OCI-LY7 (cell line): ENCODE data around the gene SKP2. TPM values are rescaled to one million over a fixed set of nuclear protein-coding genes. Genes with fewer than 3 reads are reported as not detected.

Source experiments
- BruUV-seq: library from RNA; stranded (reverse); fragments of 400-500 nt; replicated peaks from 2 replicates; lab custom pipeline; 2021; lab: Mats Ljungman, UMichigan
- CTCF ChIA-PET: fragments of 300-600 bp; sonication (Branson Sonifier 250); formaldehyde crosslinking; loops from one replicate; lab custom pipeline; 2022; ENCODE audit warnings: antibody characterized with exemption; ENCODE audit not compliant: unreplicated experiment; lab: Charles Lee
- POLR2A ChIA-PET: fragments of 300-600 bp; sonication (Branson Sonifier 250); formaldehyde crosslinking; loops from one replicate; lab custom pipeline; 2022; ENCODE audit warnings: antibody characterized with exemption; lab: Charles Lee
- DNase-seq: peaks from one replicate; pipeline ENCODE4 v3.0.0-alpha.2; 2015; ENCODE audit warnings: low spot score
- H2AFZ ChIP-seq: fragments of 200-600 bp; sonication (generic), shearing (Covaris generic); 2 replicates; pipeline ENCODE4 v1.6.1; 2014; ENCODE audit warnings: mild to moderate bottlenecking, antibody characterized with exemption, low read length, moderate library complexity
- H3K27ac ChIP-seq: fragments of 200-600 bp; sonication (generic); 2 replicates; pipeline ENCODE4 v1.5.1; 2014; ENCODE audit warnings: mixed run types, low read depth, mild to moderate bottlenecking, moderate library complexity, low read length, inconsistent platforms; ENCODE audit not compliant: poor library complexity, severe bottlenecking
- H3K36me3 ChIP-seq: fragments of 200-600 bp; sonication (generic); 2 replicates; pipeline ENCODE4 v1.6.1; 2014; ENCODE audit warnings: mild to moderate bottlenecking, antibody characterized with exemption, low read length, moderate library complexity, mixed read lengths; ENCODE audit not compliant: insufficient read depth
- H3K4me1 ChIP-seq: fragments of 200-600 bp; sonication (generic); 2 replicates; pipeline ENCODE4 v1.5.1; 2014; ENCODE audit warnings: mild to moderate bottlenecking, low read length; ENCODE audit not compliant: insufficient read depth, poor library complexity, severe bottlenecking
- H3K4me2 ChIP-seq: fragments of 200-600 bp; sonication (generic); 2 replicates; pipeline ENCODE4 v1.6.1; 2014; ENCODE audit warnings: mild to moderate bottlenecking, low read length
- H3K4me3 ChIP-seq: fragments of 200-600 bp; sonication (generic); 2 replicates; pipeline ENCODE4 v1.5.1; 2014; ENCODE audit warnings: mild to moderate bottlenecking, low read depth, low read length; ENCODE audit not compliant: poor library complexity, severe bottlenecking
- H3K79me2 ChIP-seq: fragments of 200-600 bp; sonication (generic); 2 replicates; pipeline ENCODE4 v1.6.1; 2016; ENCODE audit warnings: low read depth, mild to moderate bottlenecking, low read length, moderate library complexity, mixed read lengths; ENCODE audit not compliant: insufficient read depth
- H3K9me2 ChIP-seq: fragments of 200-600 bp; sonication (generic); 2 replicates; pipeline ENCODE4 v1.6.1; 2016; ENCODE audit warnings: mild to moderate bottlenecking, low read length, mixed read lengths; ENCODE audit not compliant: insufficient read depth
- H3K9me3 ChIP-seq: fragments of 200-600 bp; sonication (generic); 2 replicates; pipeline ENCODE4 v1.6.1; 2014; ENCODE audit warnings: mild to moderate bottlenecking, mixed run types, low read length, mixed read lengths
- H4K20me1 ChIP-seq: fragments of 200-600 bp; sonication (generic); 2 replicates; pipeline ENCODE4 v1.6.1; 2014; ENCODE audit warnings: mild to moderate bottlenecking, antibody characterized with exemption, low read length, moderate library complexity, mixed read lengths; ENCODE audit not compliant: insufficient read depth
- CTCF ChIP-seq: fragments of 200-600 bp; sonication (generic); conservative IDR thresholded peaks from 2 replicates; pipeline ENCODE4 v1.5.1; 2014; ENCODE audit warnings: mild to moderate bottlenecking, antibody characterized with exemption, low read length, moderate library complexity, mixed read lengths
- EZH2phosphoT487 ChIP-seq: fragments of 200-600 bp; sonication (generic); IDR thresholded peaks from 2 replicates; pipeline ENCODE4 v1.6.1; 2018; ENCODE audit warnings: low read depth, borderline replicate concordance, mild to moderate bottlenecking, mixed run types, antibody characterized with exemption, low read length, moderate library complexity, mixed read lengths
- intact Hi-C: fragments of 100-400 bp; cut with micrococcal nuclease; formaldehyde crosslinking; loops from one replicate; pipeline ENCODE4 v1.10.0; 2022; ENCODE audit not compliant: unreplicated experiment
- total RNA-seq, 2 experiments: library from RNA; depleted of rRNA in 1 of 2; stranded (reverse); fragments of >200 nt in 1 of 2; shearing (Covaris generic) in 1 of 2; gene quantifications; 2 replicates each; pipeline ENCODE4 v1.2.3, GENCODE V29; 2014 to 2022

Gene SKP2
- total RNA-seq, 2 experiments from 2014 or later: 71.8 to 74.0 TPM

GRCh38 chr5:36152324-36153297 is 700 bp downstream of the SKP2 start:
- peak; percentile 20 for DNase-seq
- Histone ChIP-seq H3K4me1 (peaks cover 23% of the 10 kb centered on the region), H2AFZ (peak overlapping the region; percentile 74), H3K36me3 (peaks cover 48% of the 10 kb centered on the region), H3K79me2 (peaks cover 90% of the 10 kb centered on the region), H3K9me3 (no peaks in the 10 kb centered on the region), H3K4me3 (peak overlapping the region; percentile 85), H4K20me1 (no peaks in the 10 kb centered on the region), H3K9me2 (no peaks in the 10 kb centered on the region), H3K4me2 (peak overlapping the region; percentile 81), H3K27ac (peak overlapping the region; percentile 42)
- TF ChIP-seq CTCF (no peak), EZH2phosphoT487 (no peak)
- intact Hi-C loops: loop anchor here (1.0 to 5.0 kb wide), 3 partner anchors 88 to 1235 kb away; partner anchors contain the start of genes BRIX1 and RAD1
- ChIA-PET CTCF (interaction anchor here (0.7 kb wide), 1 partner anchor 90 kb away, joined by 3 read pairs; no protein-coding TSS in a partner anchor), POLR2A (interaction anchor here (1.0 to 3.2 kb wide), 8 partner anchors 9 to 87 kb away, joined by 3 to 17 read pairs (median 5); no protein-coding TSS in a partner anchor)
- TSS peak; percentile 78 for BruUV-seq

- Histone ChIP-seq H4K20me1 (no peaks in the 10 kb centered on the region), H3K9me2 (no peaks in the 10 kb centered on the region), H3K79me2 (peaks cover 87% of the 10 kb centered on the region), H3K9me3 (no peaks in the 10 kb centered on the region), H3K4me2 (peak overlapping the region; percentile 81), H2AFZ (no peak overlapping the region), H3K4me3 (peak overlapping the region; percentile 85), H3K4me1 (peaks cover 23% of the 10 kb centered on the region), H3K27ac (no peak overlapping the region), H3K36me3 (peaks cover 52% of the 10 kb centered on the region)
- intact Hi-C loops: loop anchor here (5.0 kb wide), 2 partner anchors 246 to 1236 kb away; partner anchors contain the start of genes BRIX1 and RAD1
- TF ChIP-seq EZH2phosphoT487 (no peak), CTCF (no peak)
- POLR2A ChIA-PET: interaction anchor here (1.0 to 3.2 kb wide), 6 partner anchors 9 to 86 kb away, joined by 3 to 17 read pairs (median 6); no protein-coding TSS in a partner anchor
- BruUV-seq: no TSS peak
- CTCF ChIA-PET: interaction anchor here (0.6 kb wide), 1 partner anchor 17 kb away, joined by 3 read pairs; no protein-coding TSS in a partner anchor
- no peak for DNase-seq
These were observed 1.4 kb downstream of the SKP2 start for GRCh38 chr5:36153298-36153677.
